Hematopoietic multipotent progenitor cell treated with erythropoietin and hydrocortisone succinate and interleukin-3 and kit ligand, for 4 days (in vitro differentiated cells): ENCODE results near the gene DEF6.
A peak's percentile ranks its signal among the peaks of the same experiment; 100 is the strongest.

ENCODE experiments used
- DNase-seq: peaks from one replicate; pipeline ENCODE4 v3.0.0-alpha.2; 2015

Gene DEF6

GRCh38 chr6:35354361-35355135, 56.9 kb downstream of the DEF6 start:
- no peak for DNase-seq

GRCh38 chr6:35356391-35356790, 58.8 kb downstream of the DEF6 start:
- no peak for DNase-seq

GRCh38 chr6:35357677-35358076, 60.1 kb downstream of the DEF6 start:
- DNase-seq = no peak

- DNase-seq = no peak
Measured at GRCh38 chr6:35358086-35358485, 60.5 kb downstream of the DEF6 start.

GRCh38 chr6:35359346-35359743, 61.7 kb downstream of the DEF6 start:
- DNase-seq = no peak

- DNase-seq = no peak
Measured at GRCh38 chr6:35359744-35360348, 62.2 kb downstream of the DEF6 start.

- DNase-seq = no peak
Measured at GRCh38 chr6:35360349-35361138, 62.9 kb downstream of the DEF6 start.

- no peak for DNase-seq
Measured at GRCh38 chr6:35362200-35362599, 64.6 kb downstream of the DEF6 start.

GRCh38 chr6:35363293-35363750, 65.7 kb downstream of the DEF6 start:
- peak; percentile 29 for DNase-seq

GRCh38 chr6:35365594-35366203, 68.1 kb downstream of the DEF6 start:
- no peak for DNase-seq

- DNase-seq = no peak
Measured at GRCh38 chr6:35366204-35366596, 68.6 kb downstream of the DEF6 start.

- DNase-seq = no peak
Measured at GRCh38 chr6:35367646-35368037, 70.0 kb downstream of the DEF6 start.

- DNase-seq = no peak
Measured at GRCh38 chr6:35368038-35368887, 70.6 kb downstream of the DEF6 start.

GRCh38 chr6:35370124-35370741, 72.6 kb downstream of the DEF6 start:
- DNase-seq = peak; percentile 90

GRCh38 chr6:35370785-35371493, 73.3 kb downstream of the DEF6 start:
- peak; percentile 46 for DNase-seq
